Measurements from ENCODE around the gene LTO1. TPM values are rescaled to one million over a fixed set of nuclear protein-coding genes. Genes with fewer than 3 reads are reported as not detected.

LTO1 gene
- total and polyA plus RNA-seq, 2 of the 13 experiments (the other 11 are each of a cell fraction or from before 2014, with no cell fraction given), result 11.8 to 15.0 TPM

- TF ChIP-seq ZBTB14 (CRISPR knock-in tag; IDR thresholded peaks at IDR 0.05) (no peak), REPIN1 (CRISPR knock-in tag; IDR thresholded peaks at IDR 0.05; ENCODE audit: borderline replicate concordance, low read depth) (no peak), ETV5 (CRISPR knock-in tag; IDR thresholded peaks at IDR 0.05; ENCODE audit: borderline replicate concordance) (peak; percentile 83), ZBTB7A (CRISPR knock-in tag; IDR thresholded peaks at IDR 0.05) (peak; percentile 36; the same call in 1 of the 2 replicates), ZNF281 (CRISPR knock-in tag; IDR thresholded peaks at IDR 0.05; ENCODE audit: borderline replicate concordance) (peak; percentile 89; the same call in 1 of the 2 replicates), KAT8 (CRISPR knock-in tag; IDR thresholded peaks at IDR 0.05) (peak; percentile 65; the same call in 1 of the 2 replicates), KDM3A (CRISPR knock-in tag; IDR thresholded peaks at IDR 0.05; ENCODE audit: low read depth) (0 out of 2 replicates have a peak, but pooled peaks have one; percentile 42), CEBPG (CRISPR knock-in tag; IDR thresholded peaks at IDR 0.05) (peak; percentile 35), GLMP (CRISPR knock-in tag; IDR thresholded peaks at IDR 0.05; ENCODE audit: borderline replicate concordance) (no peak), CEBPB (IDR thresholded peaks at IDR 0.05; ENCODE audit: borderline replicate concordance, low read depth, low read length) (peak; percentile 2; the same call in 1 of the 2 replicates), FOSL1 (CRISPR knock-in tag; IDR thresholded peaks at IDR 0.05; ENCODE audit: borderline replicate concordance) (peak; percentile 39; the same call in 1 of the 2 replicates), KLF9 (CRISPR knock-in tag; IDR thresholded peaks at IDR 0.05; ENCODE audit: low read depth) (no peak), ZNF780A (CRISPR knock-in tag; IDR thresholded peaks at IDR 0.05) (0 out of 2 replicates have a peak, but pooled peaks have one; percentile 51), GMEB2 (CRISPR knock-in tag; IDR thresholded peaks at IDR 0.05; ENCODE audit: low read depth) (no peak), FOXJ3 (CRISPR knock-in tag; IDR thresholded peaks at IDR 0.05; ENCODE audit: borderline replicate concordance) (peak; percentile 65; the same call in 1 of the 2 replicates), GABPB1 (CRISPR knock-in tag; IDR thresholded peaks at IDR 0.05) (peak; percentile 79)
Measured at GRCh38 chr11:69700278-69701140, 25.4 kb upstream of the LTO1 start (continued).

All from HepG2 (cell line).